Uterus (tissue), 2 donors: ENCODE results near the gene SND1.

Experiments
- CTCF ChIP-seq, 4 experiments: fragments of 200-600 bp in 2 of 4; fragments of 450-650 bp in 2 of 4; sonication (generic) in 2 of 4; IDR thresholded peaks; one replicate each; pipeline ENCODE4 v1.5.1; 2016 to 2019; ENCODE audit warnings: antibody characterized with exemption in 4 of 4, mild to moderate bottlenecking in 2 of 4, moderate library complexity in 1 of 4
- POLR2A ChIP-seq, 2 donors: fragments of 450-650 bp; IDR thresholded peaks; one replicate each; pipeline ENCODE4 v1.6.1; 2016; ENCODE audit warnings: antibody characterized with exemption in 2 of 2, mild to moderate bottlenecking in 1 of 2, moderate library complexity in 1 of 2

- TF ChIP-seq CTCF (IDR thresholded peaks at IDR 0.05) (no peak), POLR2A (IDR thresholded peaks at IDR 0.05) (no peak)
Measured at GRCh38 chr7:127996253-127997071, 344.5 kb downstream of the SND1 start.
